Activated effector memory CD4-positive, alpha-beta T cell treated with Interleukin-2 at 50 U/mL for 16 hours (primary cell): ENCODE data around the gene LMNB1.
"Not testable (repeated sequence)": the region's sequence is repeated elsewhere in the genome, so short reads cannot be mapped to it uniquely, and the experiment has no call there.

Experiments used
- DNase-seq: peaks from one replicate; pipeline ENCODE4 v3.0.0-alpha.2; 2020

LMNB1 gene

GRCh38 chr5:126776499-126777256 is at the start of gene LMNB1:
Gene LMNB1 (plus strand): TSS chr5:126777136. CDS start chr5:126777509, 373 bp downstream.
- DNase-seq, result peak; percentile 92

- DNase-seq, result no peak
Measured at GRCh38 chr5:126732716-126733115, 44.2 kb upstream of the LMNB1 start.

- not testable (repeated sequence) for DNase-seq
Measured at GRCh38 chr5:126734573-126734972, 42.4 kb upstream of the LMNB1 start.

GRCh38 chr5:126736141-126736540 is 40.8 kb upstream of the LMNB1 start:
- no peak for DNase-seq

- DNase-seq, result no peak
Measured at GRCh38 chr5:126741361-126741760, 35.6 kb upstream of the LMNB1 start.

- no peak for DNase-seq
Measured at GRCh38 chr5:126742425-126742824, 34.5 kb upstream of the LMNB1 start.

- no peak for DNase-seq
Measured at GRCh38 chr5:126744836-126745235, 32.1 kb upstream of the LMNB1 start.

GRCh38 chr5:126745259-126745992 is 31.5 kb upstream of the LMNB1 start:
- no peak for DNase-seq

- DNase-seq, result no peak
Measured at GRCh38 chr5:126746290-126746689, 30.6 kb upstream of the LMNB1 start.

- DNase-seq, result no peak
Measured at GRCh38 chr5:126752081-126752785, 24.7 kb upstream of the LMNB1 start.

- no peak for DNase-seq
Measured at GRCh38 chr5:126753227-126753626, 23.7 kb upstream of the LMNB1 start.

GRCh38 chr5:126754609-126755008 is 22.3 kb upstream of the LMNB1 start:
- DNase-seq, result no peak

GRCh38 chr5:126755593-126755992 is 21.3 kb upstream of the LMNB1 start:
- DNase-seq, result no peak

GRCh38 chr5:126757713-126758357 is 19.1 kb upstream of the LMNB1 start:
- DNase-seq, result no peak

GRCh38 chr5:126763371-126763770 is 13.6 kb upstream of the LMNB1 start:
- DNase-seq, result no peak

- no peak for DNase-seq
Measured at GRCh38 chr5:126769703-126770102, 7.2 kb upstream of the LMNB1 start.

- DNase-seq, result not testable (repeated sequence)
Measured at GRCh38 chr5:126773536-126773935, 3.4 kb upstream of the LMNB1 start.

GRCh38 chr5:126774595-126774994 is 2.3 kb upstream of the LMNB1 start:
- not testable (repeated sequence) for DNase-seq

- DNase-seq, result peak; percentile 56
Measured at GRCh38 chr5:126777257-126777974, 480 bp downstream of the LMNB1 start.

- peak; percentile 90 for DNase-seq
Measured at GRCh38 chr5:126777975-126778674, 1.2 kb downstream of the LMNB1 start.

GRCh38 chr5:126778675-126779403 is 1.9 kb downstream of the LMNB1 start:
- DNase-seq, result no peak
